ENCODE data around the gene BEST2.

DNA sequence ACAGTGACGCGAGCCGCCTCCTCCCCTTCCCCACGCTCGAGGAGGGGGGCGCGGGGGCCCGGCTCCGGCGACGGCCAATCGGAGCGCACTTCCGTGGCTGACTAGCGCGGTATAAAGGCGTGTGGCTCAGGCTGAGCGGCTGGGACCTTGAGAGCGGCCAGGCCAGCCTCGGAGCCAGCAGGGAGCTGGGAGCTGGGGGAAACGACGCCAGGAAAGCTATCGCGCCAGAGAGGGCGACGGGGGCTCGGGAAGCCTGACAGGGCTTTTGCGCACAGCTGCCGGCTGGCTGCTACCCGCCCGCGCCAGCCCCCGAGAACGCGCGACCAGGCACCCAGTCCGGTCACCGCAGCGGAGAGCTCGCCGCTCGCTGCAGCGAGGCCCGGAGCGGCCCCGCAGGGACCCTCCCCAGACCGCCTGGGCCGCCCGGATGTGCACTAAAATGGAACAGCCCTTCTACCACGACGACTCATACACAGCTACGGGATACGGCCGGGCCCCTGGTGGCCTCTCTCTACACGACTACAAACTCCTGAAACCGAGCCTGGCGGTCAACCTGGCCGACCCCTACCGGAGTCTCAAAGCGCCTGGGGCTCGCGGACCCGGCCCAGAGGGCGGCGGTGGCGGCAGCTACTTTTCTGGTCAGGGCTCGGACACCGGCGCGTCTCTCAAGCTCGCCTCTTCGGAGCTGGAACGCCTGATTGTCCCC, 39.9 kb downstream of the BEST2 start, which contains the start of gene JUNB:
- TF ChIP-seq, protein P1, sequence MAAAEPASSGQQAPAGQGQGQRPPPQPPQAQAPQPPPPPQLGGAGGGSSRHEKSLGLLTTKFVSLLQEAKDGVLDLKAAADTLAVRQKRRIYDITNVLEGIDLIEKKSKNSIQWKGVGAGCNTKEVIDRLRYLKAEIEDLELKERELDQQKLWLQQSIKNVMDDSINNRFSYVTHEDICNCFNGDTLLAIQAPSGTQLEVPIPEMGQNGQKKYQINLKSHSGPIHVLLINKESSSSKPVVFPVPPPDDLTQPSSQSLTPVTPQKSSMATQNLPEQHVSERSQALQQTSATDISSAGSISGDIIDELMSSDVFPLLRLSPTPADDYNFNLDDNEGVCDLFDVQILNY (CRISPR knock-in tag; IDR thresholded peaks at IDR 0.05), result 0 out of 2 replicates have a peak, but pooled peaks have one; percentile 30
- TF ChIP-seq, protein P2, sequence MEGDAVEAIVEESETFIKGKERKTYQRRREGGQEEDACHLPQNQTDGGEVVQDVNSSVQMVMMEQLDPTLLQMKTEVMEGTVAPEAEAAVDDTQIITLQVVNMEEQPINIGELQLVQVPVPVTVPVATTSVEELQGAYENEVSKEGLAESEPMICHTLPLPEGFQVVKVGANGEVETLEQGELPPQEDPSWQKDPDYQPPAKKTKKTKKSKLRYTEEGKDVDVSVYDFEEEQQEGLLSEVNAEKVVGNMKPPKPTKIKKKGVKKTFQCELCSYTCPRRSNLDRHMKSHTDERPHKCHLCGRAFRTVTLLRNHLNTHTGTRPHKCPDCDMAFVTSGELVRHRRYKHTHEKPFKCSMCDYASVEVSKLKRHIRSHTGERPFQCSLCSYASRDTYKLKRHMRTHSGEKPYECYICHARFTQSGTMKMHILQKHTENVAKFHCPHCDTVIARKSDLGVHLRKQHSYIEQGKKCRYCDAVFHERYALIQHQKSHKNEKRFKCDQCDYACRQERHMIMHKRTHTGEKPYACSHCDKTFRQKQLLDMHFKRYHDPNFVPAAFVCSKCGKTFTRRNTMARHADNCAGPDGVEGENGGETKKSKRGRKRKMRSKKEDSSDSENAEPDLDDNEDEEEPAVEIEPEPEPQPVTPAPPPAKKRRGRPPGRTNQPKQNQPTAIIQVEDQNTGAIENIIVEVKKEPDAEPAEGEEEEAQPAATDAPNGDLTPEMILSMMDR (IDR thresholded peaks at IDR 0.05), result no peak
- TF ChIP-seq, protein P3, sequence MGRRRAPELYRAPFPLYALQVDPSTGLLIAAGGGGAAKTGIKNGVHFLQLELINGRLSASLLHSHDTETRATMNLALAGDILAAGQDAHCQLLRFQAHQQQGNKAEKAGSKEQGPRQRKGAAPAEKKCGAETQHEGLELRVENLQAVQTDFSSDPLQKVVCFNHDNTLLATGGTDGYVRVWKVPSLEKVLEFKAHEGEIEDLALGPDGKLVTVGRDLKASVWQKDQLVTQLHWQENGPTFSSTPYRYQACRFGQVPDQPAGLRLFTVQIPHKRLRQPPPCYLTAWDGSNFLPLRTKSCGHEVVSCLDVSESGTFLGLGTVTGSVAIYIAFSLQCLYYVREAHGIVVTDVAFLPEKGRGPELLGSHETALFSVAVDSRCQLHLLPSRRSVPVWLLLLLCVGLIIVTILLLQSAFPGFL (CRISPR knock-in tag; IDR thresholded peaks at IDR 0.05; ENCODE audit: borderline replicate concordance), result no peak
- TF ChIP-seq CREB1 (CRISPR knock-in tag; IDR thresholded peaks at IDR 0.05) (no peak), ESRRA (CRISPR knock-in tag; IDR thresholded peaks at IDR 0.05; ENCODE audit: borderline replicate concordance) (no peak), TEAD4 (CRISPR knock-in tag; IDR thresholded peaks at IDR 0.05) (peak; percentile 48; the same call in 1 of the 2 replicates), SP1 (CRISPR knock-in tag; conservative IDR thresholded peaks at IDR 0.05) (peak; percentile 64; the same call in 1 of the 2 replicates)
- TF ChIP-seq, protein P4, sequence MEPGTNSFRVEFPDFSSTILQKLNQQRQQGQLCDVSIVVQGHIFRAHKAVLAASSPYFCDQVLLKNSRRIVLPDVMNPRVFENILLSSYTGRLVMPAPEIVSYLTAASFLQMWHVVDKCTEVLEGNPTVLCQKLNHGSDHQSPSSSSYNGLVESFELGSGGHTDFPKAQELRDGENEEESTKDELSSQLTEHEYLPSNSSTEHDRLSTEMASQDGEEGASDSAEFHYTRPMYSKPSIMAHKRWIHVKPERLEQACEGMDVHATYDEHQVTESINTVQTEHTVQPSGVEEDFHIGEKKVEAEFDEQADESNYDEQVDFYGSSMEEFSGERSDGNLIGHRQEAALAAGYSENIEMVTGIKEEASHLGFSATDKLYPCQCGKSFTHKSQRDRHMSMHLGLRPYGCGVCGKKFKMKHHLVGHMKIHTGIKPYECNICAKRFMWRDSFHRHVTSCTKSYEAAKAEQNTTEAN (CRISPR knock-in tag; IDR thresholded peaks at IDR 0.05), result no peak
- TF ChIP-seq, protein P5, sequence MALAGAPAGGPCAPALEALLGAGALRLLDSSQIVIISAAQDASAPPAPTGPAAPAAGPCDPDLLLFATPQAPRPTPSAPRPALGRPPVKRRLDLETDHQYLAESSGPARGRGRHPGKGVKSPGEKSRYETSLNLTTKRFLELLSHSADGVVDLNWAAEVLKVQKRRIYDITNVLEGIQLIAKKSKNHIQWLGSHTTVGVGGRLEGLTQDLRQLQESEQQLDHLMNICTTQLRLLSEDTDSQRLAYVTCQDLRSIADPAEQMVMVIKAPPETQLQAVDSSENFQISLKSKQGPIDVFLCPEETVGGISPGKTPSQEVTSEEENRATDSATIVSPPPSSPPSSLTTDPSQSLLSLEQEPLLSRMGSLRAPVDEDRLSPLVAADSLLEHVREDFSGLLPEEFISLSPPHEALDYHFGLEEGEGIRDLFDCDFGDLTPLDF (CRISPR knock-in tag; IDR thresholded peaks at IDR 0.05), result peak; percentile 40; the same call in 1 of the 2 replicates

Data from WTC11 (cell line).